GM19025 (cell line): ENCODE data around the gene PDE2A.

Experiments
- ATAC-seq: cut with Tn5 transposase; IDR thresholded peaks from one replicate; pipeline ENCODE4 v1.9.1; 2021; ENCODE audit warnings: mild to moderate bottlenecking, low read depth, moderate library complexity; ENCODE audit not compliant: unreplicated experiment

PDE2A gene

DNA sequence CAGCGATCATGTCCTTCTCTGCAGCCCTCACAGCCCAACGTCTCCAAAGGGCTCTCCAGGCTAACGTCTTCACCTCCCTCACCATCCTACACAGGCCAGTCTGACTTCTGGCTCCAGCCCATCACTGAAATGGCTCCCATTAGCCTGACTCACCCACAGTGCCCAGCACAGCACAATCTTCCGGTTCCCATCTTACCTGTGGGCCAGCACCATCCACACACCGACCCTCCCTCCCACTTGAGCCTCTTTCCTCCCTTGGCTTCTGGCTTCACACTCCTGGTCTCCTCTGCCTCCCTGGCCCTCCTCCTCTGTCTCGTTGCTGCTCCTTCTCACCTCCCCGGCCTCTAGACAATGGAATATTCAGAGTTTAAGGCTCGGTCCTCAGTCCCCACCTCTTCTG is 51.2 kb downstream of the PDE2A start:
- ATAC-seq = no peak

GRCh38 chr11:72621008-72621610 is 53.1 kb downstream of the PDE2A start:
- ATAC-seq = no peak

- ATAC-seq = no peak
Observed at GRCh38 chr11:72618803-72619202, 55.4 kb downstream of the PDE2A start.

DNA sequence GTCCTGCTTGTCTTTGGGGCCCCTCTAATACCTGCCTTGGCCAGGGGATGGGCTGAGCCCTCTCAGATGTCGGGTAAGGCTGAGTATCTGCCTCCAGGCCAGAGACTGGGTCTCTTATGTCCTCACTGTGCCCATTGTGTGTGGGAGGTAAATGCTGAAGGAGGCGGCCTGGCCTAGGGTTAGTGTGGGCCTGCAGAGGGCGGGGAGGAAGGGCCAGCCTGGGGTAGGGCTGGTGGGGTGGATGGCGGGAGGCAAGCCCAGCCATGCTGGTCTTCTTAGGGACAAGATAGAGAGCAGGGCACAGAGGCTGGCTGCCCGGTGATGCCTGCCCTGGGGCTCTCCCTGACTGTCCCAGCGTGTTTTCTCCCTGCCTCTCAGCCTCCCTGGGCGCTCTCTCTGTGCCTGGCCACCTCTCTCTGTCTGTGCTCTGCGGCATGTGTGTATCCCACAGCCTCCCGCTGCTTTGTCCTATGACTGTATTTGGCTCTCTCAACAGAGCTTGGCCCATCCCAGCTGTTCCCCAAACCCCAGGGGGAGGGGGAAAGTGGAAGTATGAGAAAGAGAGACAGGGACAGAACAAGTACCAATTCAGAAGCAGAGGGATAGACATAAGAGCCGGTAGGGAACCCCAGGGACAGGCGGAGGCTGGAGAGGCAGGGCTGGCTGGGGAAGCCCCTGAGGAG is 57.0 kb downstream of the PDE2A start:
- ATAC-seq = no peak

DNA sequence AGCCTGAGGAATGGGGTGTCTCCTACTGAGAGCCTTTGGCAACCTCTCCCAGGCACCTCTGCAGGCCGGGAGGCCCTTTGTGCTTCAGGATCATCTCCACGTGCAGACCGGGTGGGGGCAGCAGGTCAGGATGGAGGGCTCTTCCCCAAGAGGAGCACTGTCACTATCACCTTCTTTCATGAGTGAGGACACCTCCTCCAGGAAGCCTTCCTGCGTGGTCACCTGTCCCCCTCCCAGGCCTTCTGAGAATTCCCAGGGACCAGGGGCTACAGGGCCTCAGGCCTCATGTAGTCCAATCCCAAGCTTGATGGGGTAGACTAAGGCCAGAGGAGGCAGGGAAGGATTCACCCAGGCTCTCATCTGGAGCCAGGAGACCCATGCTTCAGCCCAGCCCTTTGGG is 57.6 kb downstream of the PDE2A start:
- no peak for ATAC-seq

DNA sequence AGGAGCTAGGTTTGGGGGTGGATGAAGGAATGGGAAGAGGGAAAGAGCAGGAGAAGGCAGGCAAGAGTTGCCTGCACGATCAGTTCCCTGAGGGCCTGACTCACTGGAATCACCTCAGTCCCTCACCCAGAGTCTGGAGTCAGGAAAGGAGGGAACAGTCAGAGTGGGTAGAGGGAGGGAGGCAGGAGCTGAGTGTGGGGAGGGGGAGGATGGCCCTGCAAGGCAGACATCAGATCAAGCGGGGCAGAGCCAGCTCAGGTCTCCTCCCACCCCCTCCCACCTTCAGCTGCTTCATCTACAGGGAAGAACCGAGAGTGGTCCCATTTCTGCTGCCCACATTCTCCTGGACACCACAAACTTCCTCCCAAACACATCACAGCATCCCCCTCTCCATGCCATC is 58.9 kb downstream of the PDE2A start:
- no peak for ATAC-seq

- no peak for ATAC-seq
Observed at GRCh38 chr11:72614381-72614780, 59.8 kb downstream of the PDE2A start.

GRCh38 chr11:72613977-72614376 is 60.2 kb downstream of the PDE2A start:
- ATAC-seq = peak; percentile 60

- ATAC-seq = no peak
Observed at GRCh38 chr11:72613450-72613849, 60.8 kb downstream of the PDE2A start.

GRCh38 chr11:72609476-72609875 is 64.7 kb downstream of the PDE2A start:
- ATAC-seq = no peak

DNA sequence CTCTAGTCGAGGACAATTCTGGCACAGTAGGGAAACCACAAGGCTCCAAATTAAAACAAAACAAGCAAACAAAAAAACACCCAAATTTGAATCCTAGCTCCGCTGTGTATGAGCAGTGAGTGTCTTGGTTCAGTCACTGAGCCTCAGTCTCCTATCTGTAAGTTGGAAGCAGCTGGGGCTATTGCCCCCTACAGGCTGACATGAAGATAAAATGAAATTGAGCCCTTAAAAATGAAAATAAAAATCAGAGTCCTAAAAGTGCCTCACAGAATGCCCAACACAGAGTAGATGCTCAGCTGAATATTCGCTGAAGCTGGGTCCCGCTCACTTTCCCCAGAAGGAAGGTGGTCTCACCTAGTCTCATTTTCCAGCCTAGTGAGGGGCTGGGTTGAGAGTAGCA is 65.2 kb downstream of the PDE2A start:
- ATAC-seq = no peak

DNA sequence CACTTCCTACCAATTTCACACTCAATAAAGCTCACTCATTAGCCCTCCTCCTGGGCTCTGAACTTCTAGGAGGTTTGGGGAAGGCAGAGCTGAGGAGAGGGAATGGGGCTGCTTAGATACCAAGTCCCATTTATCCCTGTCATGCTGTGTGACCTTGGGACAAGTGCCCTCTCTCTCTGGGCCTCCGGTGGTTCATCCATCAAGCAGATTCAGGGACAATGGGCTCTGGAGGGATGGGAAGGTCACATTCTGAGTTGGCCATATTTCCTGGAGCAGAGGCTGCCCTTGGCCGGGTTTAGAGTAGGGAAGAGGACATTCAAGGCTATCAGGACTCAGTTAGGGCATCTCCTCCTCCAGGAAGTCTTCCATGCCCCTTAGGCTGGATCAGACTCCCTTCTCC is 66.7 kb downstream of the PDE2A start:
- no peak for ATAC-seq

GRCh38 chr11:72606748-72607468 is 67.3 kb downstream of the PDE2A start:
- ATAC-seq = no peak

- no peak for ATAC-seq
Observed at GRCh38 chr11:72605973-72606747, 68.1 kb downstream of the PDE2A start.

GRCh38 chr11:72604256-72604655 is 70.0 kb downstream of the PDE2A start:
- ATAC-seq = no peak

- no peak for ATAC-seq
Observed at GRCh38 chr11:72602250-72602904, 71.8 kb downstream of the PDE2A start.

- ATAC-seq = no peak
Observed at GRCh38 chr11:72600557-72600956, 73.7 kb downstream of the PDE2A start.

DNA sequence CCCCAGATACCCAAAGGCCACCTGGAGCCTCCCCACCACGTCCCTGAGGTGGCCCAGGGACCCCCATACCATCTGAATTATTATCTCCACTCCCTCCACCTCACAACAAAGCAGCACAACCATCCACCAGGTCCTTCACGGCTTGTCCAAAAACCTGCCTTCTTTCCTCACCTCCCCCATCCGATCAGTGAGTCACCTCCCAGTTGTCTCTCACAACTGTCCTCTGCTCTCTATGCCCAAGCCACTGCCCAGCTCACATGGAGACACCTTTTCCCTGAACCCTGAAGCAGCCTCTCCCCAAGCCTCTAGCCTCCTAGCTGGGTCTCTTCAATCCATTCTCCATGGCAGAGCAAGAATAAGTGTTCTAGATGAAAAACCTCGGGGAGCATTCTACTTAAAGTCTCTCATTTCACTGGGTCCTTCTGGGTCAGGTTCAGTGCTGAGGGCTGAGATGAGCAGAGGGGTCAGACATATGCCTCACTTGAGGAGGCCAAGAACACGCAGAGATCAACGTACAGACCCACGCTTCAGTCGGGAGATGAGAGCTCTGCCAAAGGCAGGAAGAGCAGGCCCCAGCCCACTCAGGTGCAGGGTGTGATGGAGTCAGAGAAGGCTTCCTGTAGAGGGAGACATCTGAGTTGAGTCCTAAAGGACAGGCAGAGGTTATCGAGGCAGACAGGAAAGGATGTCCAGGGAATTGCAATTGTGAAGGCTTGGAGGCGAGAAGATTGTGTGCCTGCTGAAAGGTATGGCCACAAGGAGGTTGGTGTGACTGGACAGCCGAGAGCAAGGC is 74.7 kb downstream of the PDE2A start:
- ATAC-seq = no peak

DNA sequence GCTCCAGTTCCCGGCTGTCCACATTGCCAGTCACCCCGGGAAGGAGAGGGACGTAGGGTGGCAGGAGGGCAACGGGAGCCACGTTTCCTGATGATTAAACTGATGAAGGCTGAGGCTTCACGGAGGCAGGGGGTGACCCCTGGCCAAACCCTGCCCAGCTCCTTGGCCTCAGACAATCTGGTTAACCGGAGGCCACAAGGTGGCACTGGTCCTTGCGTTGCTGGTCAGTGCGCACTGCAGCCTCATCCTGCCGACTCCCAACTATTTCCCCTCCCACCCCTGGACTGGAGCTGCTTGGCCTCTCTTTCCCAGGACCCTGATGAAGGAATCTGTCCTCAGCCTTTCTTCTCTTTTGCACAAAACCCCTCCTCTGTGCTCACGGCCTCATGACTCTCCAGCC is 75.3 kb downstream of the PDE2A start:
- no peak for ATAC-seq

GRCh38 chr11:72598466-72598865 is 75.8 kb downstream of the PDE2A start:
- no peak for ATAC-seq
